Heart right ventricle (tissue), 16 donors: Measurements from ENCODE around the gene KCNE3. TPM values are rescaled to one million over a fixed set of nuclear protein-coding genes. Genes with fewer than 3 reads are reported as not detected.

Source experiments
- ATAC-seq, 8 donors: fragments of 200-7000 bp; cut with Tn5 transposase; one replicate each; pipeline ENCODE4 v1.9.1; 2020; ENCODE audit warnings: mild to moderate bottlenecking in 8 of 8, moderate library complexity in 8 of 8, moderate number of reproducible peaks in 1 of 8
- DNase-seq, 2 donors: peaks; one replicate each; pipeline ENCODE4 v3.0.0-alpha.2; 2020
- H3K27ac ChIP-seq, 10 donors: fragments of 200-600 bp; sonication (generic) in 2 of 10; one replicate each; pipeline versions ENCODE4 v1.5.0 to v1.8.0; 2020 to 2022; ENCODE audit warnings: mild to moderate bottlenecking in 3 of 10
- H3K27me3 ChIP-seq, 7 donors: fragments of 200-600 bp; one replicate each; pipeline ENCODE4 v1.8.0; 2021 to 2022; ENCODE audit warnings: mild to moderate bottlenecking in 2 of 7
- H3K36me3 ChIP-seq, 9 donors: fragments of 200-600 bp; sonication (generic) in 1 of 9; one replicate each; pipeline versions ENCODE4 v1.5.0 to v1.8.0; 2020 to 2022; ENCODE audit warnings: mild to moderate bottlenecking in 2 of 9
- H3K4me1 ChIP-seq, 9 donors: fragments of 200-600 bp; sonication (generic) in 1 of 9; one replicate each; pipeline versions ENCODE4 v1.5.0 to v1.8.0; 2020 to 2022; ENCODE audit warnings: mild to moderate bottlenecking in 4 of 9
- H3K4me3 ChIP-seq, 10 donors: fragments of 200-600 bp; sonication (generic) in 2 of 10; one replicate each; pipeline versions ENCODE4 v1.5.0 to v1.8.0; 2020 to 2022; ENCODE audit warnings: mild to moderate bottlenecking in 7 of 10, moderate library complexity in 2 of 10
- H3K9me3 ChIP-seq, 11 donors: fragments of 200-600 bp in 10 of 11; sonication (generic) in 2 of 11; one replicate each; pipeline versions ENCODE4 v1.5.0 to v1.8.0; 2013 to 2022; ENCODE audit warnings: mild to moderate bottlenecking in 2 of 11, control low read depth in 1 of 11, moderate library complexity in 1 of 11
- CTCF ChIP-seq, 9 donors: fragments of 200-600 bp; sonication (generic) in 2 of 9; IDR thresholded peaks; one replicate each; pipeline versions ENCODE4 v1.5.0 to v1.8.0; 2021 to 2022; ENCODE audit warnings: antibody characterized with exemption in 9 of 9, mild to moderate bottlenecking in 5 of 9, moderate library complexity in 1 of 9
- WGBS, 2 donors: extraction: QIAGEN DNeasy Blood & Tissue Kit; methylation state at CpG; one replicate each; pipeline ENCODE4 v1.1.7; 2013; ENCODE audit warnings: inconsistent platforms in 1 of 2; 5-methylcytosine and 5-hydroxymethylcytosine counted together
- intact Hi-C, 10 donors: fragments of 100-400 bp; cut with DNase I; formaldehyde crosslinking; loops; one replicate each; pipeline versions ENCODE4 v1.11.1 to v1.14.2; 2022
- polyA plus RNA-seq, 2 donors: library from polyadenylated mRNA; stranded (reverse); fragments of 200-250 nt; gene quantifications; one replicate each; pipeline ENCODE4 v1.2.3, GENCODE V29; 2013
- total RNA-seq, 10 donors: library from RNA; stranded (reverse); fragmentation: NEBNext Ultra II Directional in 3 of 10; extraction: Animal tissue kit (Norgen Biotek cat#: 25700) in 3 of 10; gene quantifications; one replicate each; pipeline versions ENCODE4 v1.2.1 to v1.2.4, GENCODE V29; 2021 to 2023
- donor health status: Arrhythmogenic right ventricular cardiomyopathy.
- donor health status: ischemic (EF 13 %, LVEDD 7.1; RV severe dilation, severe dysfunction).
- donor health status: healthy with polysubstance abuse.
- donor health status: DM: no; HTN: yes; CAD: no.
- donor health status: DM: no; HTN: no; CAD: no.
- donor health status: ischemic (EF 25% LVEDD 6.9; RV normal size, moderate dysfunction).
- donor health status: ischemic (EF 25% LVEDD 5.7; RV mildly dilated, moderate dysfunction).
- donor health status: healthy.
- donor health status: DM: yes; HTN: yes; CAD: no.
- donor health status: Ischemic cardiomyopathy.
- donor health status: ischemic (EF 35%, LVEDD 5.7; RV mildly dilated, moderate dysfunction).
- donor health status: nonischemic (EF 11% LVEDD 7.7; RV severe dilation, severe dysfunction).
- donor health status: DM: yes; HTN: yes; CAD: no.
- donor health status: PGD.
- donor health status: ischemic (EF 29% LVEDD 5.4; RV normal size, mild dysfunction).
- donor health status: nonischemic (EF 23%, LVEDD 6.1; RV moderate dilation, normal function).

The KCNE3 gene
- total and polyA plus RNA-seq, 12 donors = 1.2 to 7.1 (median 2.6) TPM

GRCh38 chr11:74505911-74506310 is 38.6 kb upstream of the KCNE3 start:
- Histone ChIP-seq H3K4me1 (no peaks in the 10 kb centered on the region), H3K27me3 (no peaks in the 10 kb centered on the region), H3K27ac (no peak overlapping the region), H3K9me3 (peaks cover 0 to 11% (median 0%) of the 10 kb centered on the region in 11 donors), H3K36me3 (no peaks in the 10 kb centered on the region), H3K4me3 (no peak overlapping the region)
- no peak for ATAC-seq
- no peak for DNase-seq
- intact Hi-C loops = no loop called here
- 83 to 86% methylated on average over 4 of the region's 4 CpGs for WGBS, 2 donors
- no peak for TF ChIP-seq CTCF (IDR thresholded peaks at IDR 0.05)

GRCh38 chr11:74504100-74504691 is 36.8 kb upstream of the KCNE3 start:
- ATAC-seq (no peak), DNase-seq (no peak)
- Histone ChIP-seq H3K9me3 (peaks cover 0 to 11% (median 0%) of the 10 kb centered on the region in 11 donors), H3K27me3 (no peaks in the 10 kb centered on the region), H3K27ac (no peak overlapping the region), H3K4me1 (no peaks in the 10 kb centered on the region), H3K4me3 (no peak overlapping the region), H3K36me3 (no peaks in the 10 kb centered on the region)
- WGBS, 2 donors = 95 to 98% methylated on average over 1 of the region's 1 CpG
- intact Hi-C loops = no loop called here
- TF ChIP-seq CTCF (IDR thresholded peaks at IDR 0.05) = no peak

GRCh38 chr11:74494916-74495315 is 27.6 kb upstream of the KCNE3 start:
- Histone ChIP-seq H3K9me3 (peaks cover 0 to 19% (median 6%) of the 10 kb centered on the region in 11 donors), H3K4me3 (no peak overlapping the region), H3K4me1 (peaks cover 0 to 20% (median 10%) of the 10 kb centered on the region in 9 donors), H3K27me3 (no peaks in the 10 kb centered on the region), H3K36me3 (peaks cover 0 to 15% (median 0%) of the 10 kb centered on the region in 9 donors), H3K27ac (no peak overlapping the region)
- DNase-seq (no peak), ATAC-seq (no peak)
- WGBS, 2 donors = 79 to 83% methylated on average over 1 of the region's 1 CpG
- intact Hi-C loops = loop anchor here in 2 of 10 donors (5.0 to 10.0 kb wide), 2 partner anchors 98 to 240 kb away; partner anchors contain the start of genes CHRDL2 (in 1 of the 2) and PGM2L1 (in 1 of the 2)
- no peak for TF ChIP-seq CTCF (IDR thresholded peaks at IDR 0.05)

- DNase-seq (no peak), ATAC-seq (no peak)
- no peak for TF ChIP-seq CTCF (IDR thresholded peaks at IDR 0.05)
- peak overlapping the region; percentile 93 to 99 (median 98) for H3K27ac ChIP-seq
- 17 to 18% methylated on average over 14 of the region's 14 CpGs for whole genome bisulfite sequencing, 2 donors
- peaks cover 0 to 15% (median 0%) of the 10 kb centered on the region in 9 donors for H3K36me3 ChIP-seq
- H3K4me1 ChIP-seq = peaks cover 0 to 20% (median 10%) of the 10 kb centered on the region in 9 donors
- H3K4me3 ChIP-seq = peak overlapping the region; percentile 45 to 96 (median 84)
- intact Hi-C loops = loop anchor here in 2 of 10 donors (5.0 to 10.0 kb wide), 2 partner anchors 97 to 241 kb away; partner anchors contain the start of genes CHRDL2 (in 1 of the 2) and PGM2L1 (in 1 of the 2)
- no peaks in the 10 kb centered on the region for H3K27me3 ChIP-seq
- peaks cover 0 to 19% (median 6%) of the 10 kb centered on the region in 11 donors for H3K9me3 ChIP-seq
Observed at GRCh38 chr11:74493791-74494630, 26.7 kb upstream of the KCNE3 start.
